ENCODE data around the gene PHF19.

Gene PHF19

DNA sequence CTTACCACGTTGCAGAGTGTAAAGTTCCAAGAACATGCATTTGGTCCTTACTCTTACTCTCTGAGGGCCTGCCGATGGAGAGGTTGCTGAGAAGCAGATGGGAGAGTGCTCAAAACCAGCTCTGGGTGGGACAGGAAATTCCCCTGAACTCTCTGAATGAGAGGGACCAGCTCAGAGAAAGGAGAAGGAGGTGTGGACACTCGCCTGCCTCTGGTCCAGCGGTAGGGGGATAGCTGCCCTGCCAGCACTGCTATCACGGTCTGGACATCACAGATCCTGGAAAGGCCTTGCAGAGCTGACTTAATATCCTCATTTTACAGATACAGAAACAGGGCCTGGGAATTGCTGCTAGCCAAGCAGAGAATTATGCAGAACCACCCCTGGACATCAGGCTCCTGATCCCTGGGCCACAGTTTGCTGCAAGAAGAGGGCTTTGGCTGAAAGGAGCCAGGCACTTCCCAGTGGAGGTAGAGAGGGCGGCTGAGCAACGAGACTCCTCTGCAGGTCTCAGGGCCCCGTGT is 44.7 kb upstream of the PHF19 start:
- peak overlapping the region; percentile 80 for H3K4me3 ChIP-seq (ENCODE audit: low read depth, low read length)
- TF ChIP-seq, protein P1, sequence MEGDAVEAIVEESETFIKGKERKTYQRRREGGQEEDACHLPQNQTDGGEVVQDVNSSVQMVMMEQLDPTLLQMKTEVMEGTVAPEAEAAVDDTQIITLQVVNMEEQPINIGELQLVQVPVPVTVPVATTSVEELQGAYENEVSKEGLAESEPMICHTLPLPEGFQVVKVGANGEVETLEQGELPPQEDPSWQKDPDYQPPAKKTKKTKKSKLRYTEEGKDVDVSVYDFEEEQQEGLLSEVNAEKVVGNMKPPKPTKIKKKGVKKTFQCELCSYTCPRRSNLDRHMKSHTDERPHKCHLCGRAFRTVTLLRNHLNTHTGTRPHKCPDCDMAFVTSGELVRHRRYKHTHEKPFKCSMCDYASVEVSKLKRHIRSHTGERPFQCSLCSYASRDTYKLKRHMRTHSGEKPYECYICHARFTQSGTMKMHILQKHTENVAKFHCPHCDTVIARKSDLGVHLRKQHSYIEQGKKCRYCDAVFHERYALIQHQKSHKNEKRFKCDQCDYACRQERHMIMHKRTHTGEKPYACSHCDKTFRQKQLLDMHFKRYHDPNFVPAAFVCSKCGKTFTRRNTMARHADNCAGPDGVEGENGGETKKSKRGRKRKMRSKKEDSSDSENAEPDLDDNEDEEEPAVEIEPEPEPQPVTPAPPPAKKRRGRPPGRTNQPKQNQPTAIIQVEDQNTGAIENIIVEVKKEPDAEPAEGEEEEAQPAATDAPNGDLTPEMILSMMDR (IDR thresholded peaks at IDR 0.05; ENCODE audit: low read depth, low read length, missing control alignments) = no peak
- DNase-seq (ENCODE audit: low read depth) = no peak

DNA sequence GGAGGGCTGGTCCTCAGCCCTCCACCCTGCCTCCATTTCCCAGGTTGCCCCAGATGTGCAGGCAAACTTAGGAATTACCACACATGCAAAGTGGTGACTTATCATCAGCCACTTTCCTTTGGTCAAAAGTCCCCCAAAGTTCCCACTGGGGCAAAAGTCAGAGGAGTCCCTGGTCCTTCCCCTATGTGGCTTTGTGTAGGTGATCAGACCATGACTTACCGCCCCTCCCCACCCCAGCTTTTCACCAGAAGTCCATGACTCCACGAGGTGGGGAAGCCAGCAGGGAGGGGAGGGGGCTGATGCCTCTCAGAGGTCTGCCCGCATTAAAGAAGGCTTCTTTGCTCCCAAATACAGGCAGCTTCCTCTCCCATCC is 43.8 kb upstream of the PHF19 start:
- TF ChIP-seq, protein P1 (IDR thresholded peaks at IDR 0.05; ENCODE audit: low read depth, low read length, missing control alignments) = no peak
- peak overlapping the region; percentile 80; the same call in 1 of the 2 replicates for H3K4me3 ChIP-seq (ENCODE audit: low read depth, low read length)
- no peak for DNase-seq (ENCODE audit: low read depth)

DNA sequence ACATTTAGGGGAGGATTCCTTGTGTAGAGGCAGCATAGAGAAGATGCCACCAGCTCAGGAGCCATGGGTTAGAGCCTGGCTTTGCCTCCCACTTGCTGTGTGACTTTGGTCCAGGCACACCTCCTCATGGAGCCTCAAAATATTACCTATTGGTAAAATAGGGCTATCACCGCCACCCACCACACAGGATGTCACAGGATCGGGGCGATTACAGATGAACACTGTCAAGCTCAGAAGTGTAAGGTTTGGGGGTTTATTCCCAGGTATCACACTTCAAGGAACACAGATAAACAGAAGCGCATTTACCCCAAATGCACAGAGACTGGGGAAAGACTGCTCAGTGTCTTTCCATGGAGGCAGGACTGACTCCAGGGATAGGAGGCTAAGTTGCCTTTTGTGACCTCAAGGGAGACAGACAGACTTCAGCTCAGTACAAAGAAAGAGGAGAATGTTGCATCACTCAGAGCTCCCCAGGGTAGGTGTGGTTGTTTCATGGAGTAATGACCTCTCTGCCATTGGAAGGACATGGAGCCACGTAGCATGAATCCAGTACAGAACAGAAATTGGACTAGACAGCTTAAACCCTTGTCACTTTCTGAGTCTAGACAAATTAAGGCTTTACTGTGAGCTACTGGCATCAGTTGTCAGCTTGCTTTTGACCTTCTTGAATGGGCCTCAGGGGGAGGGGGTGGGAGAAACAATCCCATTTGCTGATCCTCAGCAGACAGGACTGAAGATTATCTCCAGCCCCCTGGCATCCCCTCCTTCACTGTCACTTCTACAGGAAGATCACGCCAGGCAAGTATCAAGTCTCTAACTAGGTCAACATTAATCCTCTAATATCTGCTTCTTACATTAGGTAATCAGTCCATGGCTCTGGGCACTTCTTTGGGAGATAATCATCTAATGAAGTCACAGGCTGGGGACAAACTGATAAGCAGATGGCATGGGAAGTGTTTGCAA is 43.1 kb upstream of the PHF19 start:
- TF ChIP-seq, protein P1 (IDR thresholded peaks at IDR 0.05; ENCODE audit: low read depth, low read length, missing control alignments) = no peak
- peak overlapping the region; percentile 80; the same call in 1 of the 2 replicates for H3K4me3 ChIP-seq (ENCODE audit: low read depth, low read length)
- DNase-seq (ENCODE audit: low read depth) = no peak

DNA sequence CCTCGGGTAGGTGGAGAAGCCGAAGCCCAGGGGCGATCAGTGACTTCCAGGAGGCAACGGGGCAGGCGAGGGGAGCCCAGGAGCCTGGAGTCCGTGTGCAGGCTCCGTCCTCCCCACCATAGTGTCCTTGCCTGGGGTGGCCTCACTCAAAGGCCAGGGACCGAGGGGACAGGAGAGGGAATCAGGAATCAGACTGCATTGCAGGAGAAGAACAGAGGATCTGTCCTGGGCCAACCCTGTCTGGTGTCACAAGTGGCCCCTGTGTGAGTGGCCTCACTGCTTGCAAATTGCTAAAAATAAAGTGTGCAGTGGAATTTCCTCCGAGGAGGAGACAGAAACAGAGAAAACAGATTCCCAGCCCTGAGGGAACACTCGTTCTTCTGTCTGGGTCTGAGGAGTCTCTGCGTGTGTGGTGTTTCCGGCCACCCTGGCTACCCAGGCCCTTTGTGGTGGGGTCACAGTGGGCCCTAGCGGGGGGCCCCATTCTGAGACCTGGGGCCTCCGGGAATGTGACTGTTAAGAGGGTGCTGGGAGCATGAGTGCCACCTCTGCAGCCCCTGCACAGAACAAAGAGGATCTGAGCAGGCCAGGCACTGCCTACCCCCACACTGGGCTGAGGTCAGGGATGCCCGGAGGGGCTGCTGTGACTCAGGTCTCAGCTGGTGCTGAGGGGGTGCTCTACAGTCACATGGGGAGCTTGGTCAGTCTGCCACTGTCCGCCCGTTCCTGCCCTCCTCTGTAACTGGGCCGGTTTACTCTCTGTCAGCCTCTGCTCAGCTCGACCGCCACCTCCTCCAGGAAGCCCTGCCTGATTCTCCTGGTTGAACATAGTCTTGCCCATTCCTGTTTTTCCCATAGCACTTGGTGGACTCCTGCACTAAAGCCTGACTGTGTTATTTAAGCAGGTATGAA is 42.2 kb upstream of the PHF19 start:
- H3K4me3 ChIP-seq (ENCODE audit: low read depth, low read length) = no peak overlapping the region; the same call in 1 of the 2 replicates
- TF ChIP-seq, protein P1 (IDR thresholded peaks at IDR 0.05; ENCODE audit: low read depth, low read length, missing control alignments) = no peak
- no peak for DNase-seq (ENCODE audit: low read depth)

DNA sequence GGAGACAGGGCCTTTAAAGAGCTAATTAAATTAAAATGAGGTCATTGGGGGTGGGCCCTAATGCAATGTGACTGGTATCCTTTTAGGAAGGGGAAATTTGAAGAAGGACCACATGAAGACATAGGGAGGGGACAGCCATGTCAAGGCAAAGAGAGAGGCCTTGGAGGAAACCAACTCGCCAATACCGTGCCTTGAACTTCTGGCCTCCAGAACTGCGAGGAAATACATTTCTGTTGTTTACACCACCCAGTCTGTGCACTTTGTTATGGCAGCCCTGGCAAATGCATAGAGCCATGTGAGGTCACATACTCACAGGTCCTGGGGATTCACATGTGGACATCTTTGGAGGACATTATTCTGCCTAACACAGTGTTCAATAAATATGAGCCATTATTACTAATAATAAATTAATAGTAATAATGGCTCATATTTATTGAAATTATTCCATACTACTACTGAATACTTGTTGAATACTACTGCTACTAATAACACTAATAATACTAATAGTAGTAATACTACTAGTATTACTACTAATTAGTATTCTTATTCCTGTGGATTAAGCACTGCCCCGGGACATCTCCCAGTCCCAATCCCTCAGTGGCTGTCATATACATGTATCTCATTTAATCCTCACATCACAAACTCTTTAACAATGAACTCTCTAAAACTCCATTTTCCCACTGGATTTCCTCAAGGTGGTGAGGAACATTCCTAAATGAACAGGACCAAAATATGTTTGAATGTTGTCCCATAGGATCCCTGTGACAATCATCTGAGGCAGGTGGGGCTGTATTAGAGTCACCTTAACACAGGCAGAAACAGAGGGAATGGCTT is 41.2 kb upstream of the PHF19 start:
- TF ChIP-seq, protein P1 (IDR thresholded peaks at IDR 0.05; ENCODE audit: low read depth, low read length, missing control alignments) = no peak
- no peak for DNase-seq (ENCODE audit: low read depth)
- H3K4me3 ChIP-seq (ENCODE audit: low read depth, low read length) = no peak overlapping the region
